Measurements from ENCODE around the gene SLITRK5. TPM values are rescaled to one million over a fixed set of nuclear protein-coding genes. Genes with fewer than 3 reads are reported as not detected.

The SLITRK5 gene
- total RNA-seq, 1 experiment from 2014 or later, result not detected

DNA sequence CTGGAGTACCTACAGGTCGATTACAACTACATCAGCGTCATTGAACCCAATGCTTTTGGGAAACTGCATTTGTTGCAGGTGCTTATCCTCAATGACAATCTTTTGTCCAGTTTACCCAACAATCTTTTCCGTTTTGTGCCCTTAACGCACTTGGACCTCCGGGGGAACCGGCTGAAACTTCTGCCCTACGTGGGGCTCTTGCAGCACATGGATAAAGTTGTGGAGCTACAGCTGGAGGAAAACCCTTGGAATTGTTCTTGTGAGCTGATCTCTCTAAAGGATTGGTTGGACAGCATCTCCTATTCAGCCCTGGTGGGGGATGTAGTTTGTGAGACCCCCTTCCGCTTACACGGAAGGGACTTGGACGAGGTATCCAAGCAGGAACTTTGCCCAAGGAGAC lies 4.7 kb downstream of the SLITRK5 start:
- no peaks in the 10 kb centered on the region for H3K4me1 ChIP-seq
- Mint-ChIP-seq H3K9me3 (ENCODE audit: unreplicated experiment) (peaks cover 10% of the 10 kb centered on the region), H3K4me3 (ENCODE audit: unreplicated experiment) (no peak overlapping the region), H3K36me3 (ENCODE audit: insufficient read depth, unreplicated experiment) (peaks cover 6% of the 10 kb centered on the region), H3K4me1 (ENCODE audit: low read depth, unreplicated experiment) (no peaks in the 10 kb centered on the region), H3K27ac (ENCODE audit: unreplicated experiment) (no peak overlapping the region), H3K27me3 (ENCODE audit: insufficient read depth, unreplicated experiment) (no peaks in the 10 kb centered on the region)
- H3K27me3 ChIP-seq (replicated peaks; ENCODE audit: control insufficient read depth, insufficient read depth, low read length), result no peaks in the 10 kb centered on the region
- TF ChIP-seq, protein P1, sequence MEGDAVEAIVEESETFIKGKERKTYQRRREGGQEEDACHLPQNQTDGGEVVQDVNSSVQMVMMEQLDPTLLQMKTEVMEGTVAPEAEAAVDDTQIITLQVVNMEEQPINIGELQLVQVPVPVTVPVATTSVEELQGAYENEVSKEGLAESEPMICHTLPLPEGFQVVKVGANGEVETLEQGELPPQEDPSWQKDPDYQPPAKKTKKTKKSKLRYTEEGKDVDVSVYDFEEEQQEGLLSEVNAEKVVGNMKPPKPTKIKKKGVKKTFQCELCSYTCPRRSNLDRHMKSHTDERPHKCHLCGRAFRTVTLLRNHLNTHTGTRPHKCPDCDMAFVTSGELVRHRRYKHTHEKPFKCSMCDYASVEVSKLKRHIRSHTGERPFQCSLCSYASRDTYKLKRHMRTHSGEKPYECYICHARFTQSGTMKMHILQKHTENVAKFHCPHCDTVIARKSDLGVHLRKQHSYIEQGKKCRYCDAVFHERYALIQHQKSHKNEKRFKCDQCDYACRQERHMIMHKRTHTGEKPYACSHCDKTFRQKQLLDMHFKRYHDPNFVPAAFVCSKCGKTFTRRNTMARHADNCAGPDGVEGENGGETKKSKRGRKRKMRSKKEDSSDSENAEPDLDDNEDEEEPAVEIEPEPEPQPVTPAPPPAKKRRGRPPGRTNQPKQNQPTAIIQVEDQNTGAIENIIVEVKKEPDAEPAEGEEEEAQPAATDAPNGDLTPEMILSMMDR (IDR thresholded peaks at IDR 0.05; ENCODE audit: insufficient read depth in 1 of 2, low read depth in 1 of 2, low read length in 1 of 2, severe bottlenecking in 1 of 2, unreplicated experiment in 1 of 2), result no peak
- intact Hi-C loops (cut with micrococcal nuclease; ENCODE audit: unreplicated experiment), result no loop called here
- no TSS peak for BruUV-seq (replicated peaks)
- POLR2A ChIA-PET, result no interaction called here
- no peak overlapping the region for H3K4me3 ChIP-seq (ENCODE audit: low read depth, low read length)
- no peak for DNase-seq
- H3K9me3 ChIP-seq, result no peaks in the 10 kb centered on the region
- H3K36me3 ChIP-seq (ENCODE audit: control insufficient read depth, insufficient read depth, low read length), result no peaks in the 10 kb centered on the region
- CTCF ChIA-PET, result no interaction called here

DNA sequence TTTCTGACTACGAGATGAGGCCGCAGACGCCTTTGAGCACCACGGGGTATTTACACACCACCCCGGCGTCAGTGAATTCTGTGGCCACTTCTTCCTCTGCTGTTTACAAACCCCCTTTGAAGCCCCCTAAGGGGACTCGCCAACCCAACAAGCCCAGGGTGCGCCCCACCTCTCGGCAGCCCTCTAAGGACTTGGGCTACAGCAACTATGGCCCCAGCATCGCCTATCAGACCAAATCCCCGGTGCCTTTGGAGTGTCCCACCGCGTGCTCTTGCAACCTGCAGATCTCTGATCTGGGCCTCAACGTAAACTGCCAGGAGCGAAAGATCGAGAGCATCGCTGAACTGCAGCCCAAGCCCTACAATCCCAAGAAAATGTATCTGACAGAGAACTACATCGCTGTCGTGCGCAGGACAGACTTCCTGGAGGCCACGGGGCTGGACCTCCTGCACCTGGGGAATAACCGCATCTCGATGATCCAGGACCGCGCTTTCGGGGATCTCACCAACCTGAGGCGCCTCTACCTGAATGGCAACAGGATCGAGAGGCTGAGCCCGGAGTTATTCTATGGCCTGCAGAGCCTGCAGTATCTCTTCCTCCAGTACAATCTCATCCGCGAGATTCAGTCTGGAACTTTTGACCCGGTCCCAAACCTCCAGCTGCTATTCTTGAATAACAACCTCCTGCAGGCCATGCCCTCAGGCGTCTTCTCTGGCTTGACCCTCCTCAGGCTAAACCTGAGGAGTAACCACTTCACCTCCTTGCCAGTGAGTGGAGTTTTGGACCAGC lies 5.3 kb downstream of the SLITRK5 start:
- no peaks in the 10 kb centered on the region for H3K27me3 Mint-ChIP-seq (ENCODE audit: insufficient read depth, unreplicated experiment)
- no peaks in the 10 kb centered on the region for H3K27me3 ChIP-seq (replicated peaks; ENCODE audit: control insufficient read depth, insufficient read depth, low read length)
- H3K9me3 Mint-ChIP-seq (ENCODE audit: unreplicated experiment), result peaks cover 10% of the 10 kb centered on the region
- ChIA-PET POLR2A (no interaction called here), CTCF (no interaction called here)
- no peak overlapping the region for H3K4me3 Mint-ChIP-seq (ENCODE audit: unreplicated experiment)
- peaks cover 6% of the 10 kb centered on the region for H3K36me3 Mint-ChIP-seq (ENCODE audit: insufficient read depth, unreplicated experiment)
- H3K4me3 ChIP-seq (ENCODE audit: low read depth, low read length), result no peak overlapping the region
- intact Hi-C loops (cut with micrococcal nuclease; ENCODE audit: unreplicated experiment), result no loop called here
- no peaks in the 10 kb centered on the region for H3K36me3 ChIP-seq (ENCODE audit: control insufficient read depth, insufficient read depth, low read length)
- H3K4me1 ChIP-seq, result no peaks in the 10 kb centered on the region
- TF ChIP-seq, protein P1 (IDR thresholded peaks at IDR 0.05; ENCODE audit: insufficient read depth in 1 of 2, low read depth in 1 of 2, low read length in 1 of 2, severe bottlenecking in 1 of 2, unreplicated experiment in 1 of 2), result no peak
- H3K4me1 Mint-ChIP-seq (ENCODE audit: low read depth, unreplicated experiment), result no peaks in the 10 kb centered on the region
- DNase-seq, result no peak
- H3K27ac Mint-ChIP-seq (ENCODE audit: unreplicated experiment), result no peak overlapping the region
- no TSS peak for BruUV-seq (replicated peaks)
- no peaks in the 10 kb centered on the region for H3K9me3 ChIP-seq

DNA sequence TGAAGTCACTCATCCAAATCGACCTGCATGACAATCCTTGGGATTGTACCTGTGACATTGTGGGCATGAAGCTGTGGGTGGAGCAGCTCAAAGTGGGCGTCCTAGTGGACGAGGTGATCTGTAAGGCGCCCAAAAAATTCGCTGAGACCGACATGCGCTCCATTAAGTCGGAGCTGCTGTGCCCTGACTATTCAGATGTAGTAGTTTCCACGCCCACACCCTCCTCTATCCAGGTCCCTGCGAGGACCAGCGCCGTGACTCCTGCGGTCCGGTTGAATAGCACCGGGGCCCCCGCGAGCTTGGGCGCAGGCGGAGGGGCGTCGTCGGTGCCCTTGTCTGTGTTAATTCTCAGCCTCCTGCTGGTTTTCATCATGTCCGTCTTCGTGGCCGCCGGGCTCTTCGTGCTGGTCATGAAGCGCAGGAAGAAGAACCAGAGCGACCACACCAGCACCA lies 5.9 kb downstream of the SLITRK5 start:
- no TSS peak for BruUV-seq (replicated peaks)
- H3K27me3 Mint-ChIP-seq (ENCODE audit: insufficient read depth, unreplicated experiment), result no peaks in the 10 kb centered on the region
- H3K36me3 ChIP-seq (ENCODE audit: control insufficient read depth, insufficient read depth, low read length), result no peaks in the 10 kb centered on the region
- TF ChIP-seq, protein P1 (IDR thresholded peaks at IDR 0.05; ENCODE audit: insufficient read depth in 1 of 2, low read depth in 1 of 2, low read length in 1 of 2, severe bottlenecking in 1 of 2, unreplicated experiment in 1 of 2), result no peak
- intact Hi-C loops (cut with micrococcal nuclease; ENCODE audit: unreplicated experiment), result no loop called here
- CTCF ChIA-PET, result no interaction called here
- DNase-seq, result no peak
- no peaks in the 10 kb centered on the region for H3K4me1 ChIP-seq
- H3K36me3 Mint-ChIP-seq (ENCODE audit: insufficient read depth, unreplicated experiment), result peaks cover 6% of the 10 kb centered on the region
- no peak overlapping the region for H3K27ac Mint-ChIP-seq (ENCODE audit: unreplicated experiment)
- H3K27me3 ChIP-seq (replicated peaks; ENCODE audit: control insufficient read depth, insufficient read depth, low read length), result no peaks in the 10 kb centered on the region
- POLR2A ChIA-PET, result no interaction called here
- H3K9me3 ChIP-seq, result no peaks in the 10 kb centered on the region
- H3K4me3 Mint-ChIP-seq (ENCODE audit: unreplicated experiment), result no peak overlapping the region
- H3K9me3 Mint-ChIP-seq (ENCODE audit: unreplicated experiment), result peaks cover 10% of the 10 kb centered on the region
- H3K4me3 ChIP-seq (ENCODE audit: low read depth, low read length), result no peak overlapping the region
- H3K4me1 Mint-ChIP-seq (ENCODE audit: low read depth, unreplicated experiment), result no peaks in the 10 kb centered on the region

Data from Caco-2 (cell line).